Stimulated activated CD8-positive, alpha-beta memory T cell treated with anti-CD3 and anti-CD28 coated beads, Interleukin-4, amount 100 ng/mL, for 48 hours (primary cell): ENCODE data around the gene FAM120A.
A peak's percentile ranks its signal among the peaks of the same experiment; 100 is the strongest.

Experiments
- DNase-seq: peaks from one replicate; pipeline ENCODE4 v3.0.0-alpha.2; 2020

Gene FAM120A

DNA sequence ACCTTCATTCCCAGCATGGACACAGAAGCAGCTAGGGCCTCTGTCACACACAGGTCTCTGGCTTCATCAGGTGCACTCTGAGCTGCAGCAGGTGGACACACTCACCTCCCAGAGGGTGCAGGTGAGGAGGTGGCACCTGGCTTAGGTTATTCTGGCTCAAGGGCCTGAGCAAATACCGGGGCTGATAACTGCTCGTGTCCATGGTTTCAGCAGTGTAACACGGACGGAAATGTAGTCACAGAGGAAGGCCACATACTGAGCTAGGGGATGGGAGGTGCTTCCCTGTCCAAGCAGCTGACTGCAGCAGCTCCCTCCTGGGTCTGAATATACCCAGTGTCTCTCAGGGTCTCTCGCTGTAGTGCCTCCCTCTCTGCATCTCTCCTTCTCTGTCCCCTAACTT is 130.6 kb downstream of the FAM120A start:
- peak; percentile 12 for DNase-seq

DNA sequence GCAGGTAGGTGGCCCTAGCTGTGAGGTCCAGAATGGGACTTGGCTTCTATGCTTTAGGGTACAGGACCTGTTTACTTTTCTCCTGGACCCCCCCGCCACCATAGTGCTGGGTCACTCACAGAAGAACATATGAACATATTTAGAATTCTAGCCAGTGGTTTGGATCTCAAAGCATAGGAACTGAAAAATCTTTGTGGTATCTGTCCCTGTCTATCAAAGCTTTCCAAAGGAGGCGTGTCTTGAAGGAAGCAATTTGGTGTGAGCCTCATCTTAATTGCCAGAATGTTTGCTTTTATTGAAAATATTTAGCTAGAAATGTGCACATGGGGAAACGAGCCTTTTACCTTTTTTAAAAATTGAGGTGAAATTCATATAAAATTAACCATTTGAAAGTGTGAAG is 131.1 kb downstream of the FAM120A start:
- DNase-seq = no peak

DNA sequence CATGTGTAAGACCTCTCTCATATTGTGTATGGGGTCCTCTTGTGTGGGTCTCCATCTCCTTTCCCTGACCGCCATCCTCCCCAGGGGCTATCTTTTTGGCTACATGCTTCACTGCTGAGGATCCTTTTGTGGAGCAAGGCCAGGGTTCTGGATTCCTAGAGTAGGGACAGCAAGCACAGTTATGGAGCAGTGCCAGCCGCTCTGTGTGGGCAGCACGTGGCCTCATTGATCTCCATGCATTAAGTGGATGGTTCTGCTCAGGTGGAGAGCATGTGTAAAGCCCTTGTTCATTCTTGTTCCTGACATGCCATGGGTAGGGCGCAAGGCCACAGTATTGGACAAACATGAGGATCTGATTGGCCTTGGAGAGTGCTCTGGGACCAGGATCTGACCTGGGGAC is 133.8 kb downstream of the FAM120A start:
- no peak for DNase-seq

DNA sequence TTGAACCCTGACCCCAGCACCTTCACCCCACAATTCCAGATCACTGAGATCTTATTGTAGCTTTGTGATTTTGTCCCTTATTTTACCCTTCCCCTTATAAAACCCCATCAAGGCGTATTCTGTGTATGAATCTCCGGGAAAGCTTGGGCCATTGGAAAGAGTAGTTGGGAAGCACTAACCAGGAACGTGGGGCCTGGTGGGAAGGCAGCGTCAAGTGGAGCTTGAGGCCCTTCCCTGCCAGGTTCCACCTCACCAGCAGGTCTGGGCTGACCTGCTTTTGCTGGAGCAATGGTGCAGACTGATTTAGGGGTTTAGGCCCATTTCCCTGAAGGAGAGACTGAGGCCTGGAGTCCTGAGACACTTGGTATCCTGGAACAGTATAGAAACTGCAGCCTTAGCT is 134.2 kb downstream of the FAM120A start:
- no peak for DNase-seq

DNA sequence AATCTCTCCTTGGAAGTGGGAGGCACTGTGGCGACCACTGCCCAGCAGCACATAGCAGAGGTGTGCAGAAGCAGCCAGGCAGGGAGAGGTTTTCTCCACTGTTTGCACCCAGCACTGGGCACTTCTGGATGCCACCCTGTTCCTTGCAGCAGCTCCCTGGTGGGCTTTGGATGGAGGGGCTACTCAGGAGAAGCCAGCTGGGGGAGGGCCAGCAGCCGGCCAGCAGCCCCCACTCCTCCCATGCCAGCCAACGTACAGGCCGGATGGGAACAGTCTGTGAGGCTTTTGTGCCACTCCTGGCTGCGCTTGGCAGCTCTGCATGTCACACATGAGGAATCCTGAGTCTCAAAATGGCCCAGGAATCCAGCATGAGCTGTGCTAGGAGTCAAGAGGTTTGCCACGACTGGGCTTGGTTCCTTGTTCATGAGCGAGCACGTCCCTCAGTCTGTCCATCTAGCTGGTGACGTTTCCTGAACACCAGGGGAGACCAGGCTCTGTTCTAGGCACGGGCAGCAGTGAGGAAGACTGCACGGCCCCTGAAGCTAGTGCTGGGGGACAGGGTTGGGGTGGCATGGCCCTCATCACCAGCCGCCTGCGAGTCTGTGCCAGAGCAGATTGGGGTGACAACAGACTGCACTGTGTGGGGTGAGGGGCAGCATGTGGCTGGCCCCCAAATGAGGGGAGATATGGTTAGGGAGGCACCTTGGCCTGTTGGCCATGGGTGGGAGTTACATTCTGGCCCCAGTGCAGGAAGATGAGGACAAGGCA is 135.0 kb downstream of the FAM120A start:
- peak; percentile 5 for DNase-seq

DNA sequence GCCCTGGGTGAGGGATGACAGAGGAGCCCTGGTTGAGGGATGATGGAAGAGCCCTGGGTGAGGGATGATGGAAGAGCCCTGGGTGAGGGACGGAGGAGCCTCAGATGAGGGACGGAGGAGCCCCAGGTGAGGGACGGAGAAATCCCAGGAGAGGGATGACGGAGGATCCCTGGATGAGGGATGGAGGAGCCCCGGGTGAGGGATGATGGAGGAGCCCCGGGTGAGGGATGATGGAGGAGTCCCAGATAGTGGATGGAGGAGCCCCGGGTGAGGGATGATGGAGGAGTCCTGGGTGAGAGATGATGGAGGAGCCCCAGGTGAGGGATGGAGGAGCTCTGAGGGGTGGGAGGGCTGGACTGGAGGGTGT is 135.8 kb downstream of the FAM120A start:
- DNase-seq = no peak

DNA sequence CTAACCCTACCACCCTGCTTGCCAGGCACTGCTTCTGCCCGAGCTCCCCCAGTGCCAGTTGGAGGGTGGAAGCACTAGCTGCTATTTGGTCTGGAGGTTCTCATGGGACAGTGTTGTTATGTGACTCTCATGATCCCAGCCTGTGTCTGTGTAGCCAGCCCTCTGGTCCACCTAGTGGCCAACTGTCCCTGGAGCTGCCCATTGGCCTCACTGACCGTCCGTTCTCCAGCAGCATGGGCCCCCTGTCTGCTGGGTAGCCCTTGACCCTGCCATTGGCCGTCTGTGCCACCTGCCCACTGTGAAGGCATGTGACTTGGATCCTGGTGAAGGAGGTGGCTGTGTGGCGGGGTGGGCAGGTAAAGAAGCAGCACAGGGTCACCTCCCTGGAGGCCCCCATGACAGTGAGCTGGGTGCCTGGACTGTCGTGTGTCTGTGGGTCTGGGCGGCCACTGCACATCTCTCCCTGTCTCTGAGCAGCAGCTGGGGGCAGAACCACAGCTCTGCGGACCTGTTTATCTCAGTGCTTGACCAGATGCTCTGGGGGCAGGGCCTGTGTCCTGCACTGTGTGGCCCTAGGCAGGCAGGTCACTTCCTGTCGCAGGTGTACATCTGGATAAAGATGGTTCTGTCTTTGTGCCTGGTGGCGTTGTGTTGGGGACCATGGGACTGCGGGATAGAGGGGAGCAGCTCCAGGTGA is 136.3 kb downstream of the FAM120A start:
- peak; percentile 16 for DNase-seq

DNA sequence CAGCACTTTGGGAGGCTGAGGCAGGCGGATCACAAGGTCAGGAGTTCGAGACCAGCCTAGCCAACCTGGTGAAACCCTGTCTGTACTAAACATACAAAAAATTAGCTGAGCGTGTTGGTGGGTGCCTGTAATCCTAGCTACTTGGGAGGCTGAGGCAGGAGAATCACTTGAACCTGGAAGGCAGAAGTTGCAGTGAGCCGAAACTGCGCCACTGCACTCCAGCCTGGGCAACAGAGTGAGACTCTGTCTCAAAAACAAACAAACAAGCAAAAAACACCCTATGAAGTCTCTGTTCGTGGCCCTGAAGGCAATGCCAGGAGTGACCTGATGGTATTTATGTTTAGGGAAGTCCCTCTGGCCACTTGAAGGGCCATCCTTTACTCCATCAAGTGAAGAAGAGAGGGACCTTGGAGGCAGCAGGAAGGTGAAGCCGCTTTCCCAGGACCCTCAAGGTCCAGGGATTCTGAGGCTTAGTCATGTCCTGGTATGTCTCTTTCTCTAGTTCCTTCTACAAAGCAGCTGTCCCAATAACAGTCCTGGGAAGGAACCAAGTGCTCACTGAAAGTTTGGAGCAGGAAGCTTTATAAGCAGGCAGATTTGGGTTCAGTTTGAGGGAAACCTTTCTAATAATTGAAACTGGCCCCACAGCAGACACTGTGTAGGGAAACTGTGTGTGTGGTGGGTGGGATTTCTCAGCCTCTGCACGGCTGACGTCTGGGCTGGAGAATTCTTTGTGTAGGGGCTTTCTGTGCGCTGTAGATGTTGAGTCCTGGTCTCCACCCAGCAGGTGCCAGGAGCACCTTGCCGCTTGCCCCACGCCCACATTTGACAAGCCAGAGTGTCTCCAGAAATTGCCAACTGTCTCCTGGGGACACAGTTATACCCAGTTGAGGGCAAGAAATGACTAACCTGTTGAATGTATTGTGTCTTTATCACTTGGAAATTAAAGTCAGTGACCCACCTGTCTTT is 137.4 kb downstream of the FAM120A start:
- no peak for DNase-seq

DNA sequence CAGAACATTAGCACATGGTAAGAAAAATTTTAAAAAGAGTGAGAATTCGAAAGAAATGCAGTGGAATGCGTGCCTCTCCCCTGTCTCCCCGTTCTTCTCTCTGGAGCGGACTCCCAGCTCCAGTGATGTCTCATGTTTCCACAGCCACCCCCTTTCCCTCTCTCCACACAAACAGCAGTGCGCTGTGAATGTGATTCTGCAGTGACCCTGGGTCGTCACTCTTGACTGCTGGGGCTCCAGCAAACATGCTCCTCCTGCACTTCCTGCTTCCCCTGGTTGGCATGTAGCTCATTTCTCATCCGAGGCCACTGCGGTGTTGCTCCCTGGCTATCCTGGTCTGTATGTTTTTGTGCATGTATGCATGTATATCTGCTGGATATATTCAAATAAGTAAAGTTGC is 138.2 kb downstream of the FAM120A start:
- DNase-seq = peak; percentile 14

DNA sequence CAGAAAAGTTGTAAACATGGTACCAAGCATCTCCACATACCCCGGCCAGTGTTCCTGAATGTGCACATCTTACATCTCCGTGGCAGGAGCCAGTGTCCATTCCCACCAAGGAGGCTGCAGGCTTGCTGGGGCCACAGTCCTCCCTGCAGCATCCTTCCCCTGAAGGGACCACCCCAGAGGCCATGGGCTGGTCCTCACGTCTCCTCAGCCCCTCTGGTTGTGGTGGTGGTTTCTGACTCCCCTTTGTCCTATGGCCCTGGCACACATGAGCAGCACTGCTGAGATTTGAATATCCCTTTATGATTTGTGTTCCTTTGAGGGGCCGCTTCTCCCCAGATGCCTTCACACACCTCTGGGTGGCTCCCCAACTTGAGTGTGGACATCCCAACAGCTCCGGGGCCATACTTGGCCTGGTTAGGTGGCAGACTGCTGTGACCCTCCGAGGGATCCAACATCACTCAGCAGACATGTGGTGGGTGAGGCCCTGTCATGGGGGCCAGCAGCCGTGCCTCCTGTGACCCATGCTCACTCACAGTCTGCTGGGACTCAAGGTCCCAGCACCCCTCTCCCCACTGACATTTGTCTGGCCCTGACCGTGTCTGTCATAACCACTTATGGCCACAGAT is 139.2 kb downstream of the FAM120A start:
- DNase-seq = peak; percentile 19

DNA sequence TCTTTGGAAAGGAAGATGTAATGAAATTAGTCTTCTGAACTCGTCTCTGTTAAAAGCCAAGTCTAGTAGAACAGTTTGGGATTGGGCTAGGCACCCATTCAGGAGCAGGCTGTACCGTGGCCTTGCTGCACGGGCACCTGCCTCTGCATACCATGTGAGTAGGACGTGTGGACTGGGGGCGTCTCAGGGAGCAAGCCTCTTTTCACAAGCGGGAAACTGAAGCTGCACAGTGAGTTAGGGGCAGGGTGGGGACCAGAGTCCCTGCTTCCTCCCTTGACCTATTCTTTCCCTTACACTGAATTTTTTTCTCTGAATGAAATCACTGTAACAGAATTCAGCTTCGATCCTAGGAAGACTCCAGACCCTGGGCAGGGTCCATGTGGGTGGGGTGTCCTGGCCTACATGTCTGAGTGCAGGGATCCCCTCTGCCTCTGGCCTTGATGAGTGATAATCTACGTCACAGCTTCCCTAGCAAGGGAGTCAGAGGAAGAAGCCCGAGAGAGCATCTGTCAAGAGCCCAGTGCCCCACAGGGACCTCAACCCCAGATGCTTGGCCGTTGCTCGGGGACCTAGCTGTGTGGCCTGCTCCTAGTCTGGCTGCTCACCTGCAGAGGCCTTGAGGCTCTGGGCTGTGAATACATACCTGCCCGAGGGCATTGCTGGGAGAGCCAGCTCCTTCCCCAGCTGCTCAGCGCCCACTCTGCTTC is 140.0 kb downstream of the FAM120A start:
- peak; percentile 10 for DNase-seq

DNA sequence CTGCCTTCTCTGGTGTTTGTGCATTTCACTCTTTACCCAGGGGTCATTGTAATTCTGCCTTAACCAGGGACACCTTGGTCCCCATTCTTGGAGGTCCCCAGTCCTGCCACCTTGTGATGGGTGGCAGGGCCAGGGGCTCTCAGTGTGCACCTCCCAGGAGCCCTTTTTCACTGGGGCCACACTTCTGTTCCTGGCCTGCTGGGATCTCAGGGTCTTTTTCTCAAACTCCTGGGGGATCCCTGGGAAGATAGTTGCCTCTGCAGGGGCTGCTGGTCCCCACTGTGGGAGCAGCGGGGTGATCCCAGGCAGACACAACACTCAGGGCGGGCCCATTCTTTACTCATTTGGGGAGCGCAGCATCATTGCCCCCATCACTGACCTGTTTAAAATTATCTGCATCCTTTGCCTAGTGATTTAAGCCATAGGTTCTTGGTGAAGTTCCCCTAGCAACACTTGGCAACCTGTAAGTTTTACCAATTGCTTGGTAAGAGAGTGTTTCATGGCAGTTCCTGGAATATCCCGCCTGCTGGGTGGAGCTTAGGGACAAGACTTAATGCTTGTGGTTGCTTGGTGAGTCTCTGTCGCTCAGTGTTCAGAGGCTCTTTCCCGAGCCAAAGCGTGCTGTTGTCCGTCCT is 140.6 kb downstream of the FAM120A start:
- peak; percentile 7 for DNase-seq

DNA sequence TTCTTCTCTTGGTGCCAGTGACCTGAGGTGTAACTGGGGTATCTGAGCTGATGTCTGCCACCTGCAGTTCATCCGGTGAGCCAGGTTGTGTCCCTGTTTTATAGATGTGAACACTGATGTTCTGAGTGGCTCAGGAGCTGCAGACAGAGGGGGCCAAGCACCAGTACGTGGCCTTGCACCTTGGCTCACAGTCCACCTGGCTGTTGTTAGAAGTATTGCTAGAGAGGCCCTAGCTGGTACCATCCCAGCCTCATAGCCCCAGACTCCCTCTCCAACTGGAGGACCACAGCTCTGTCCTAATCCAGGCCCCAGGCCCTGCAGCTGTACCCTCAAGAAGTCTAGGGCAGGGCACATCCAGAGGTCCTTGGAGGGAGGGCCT is 141.1 kb downstream of the FAM120A start:
- peak; percentile 19 for DNase-seq

DNA sequence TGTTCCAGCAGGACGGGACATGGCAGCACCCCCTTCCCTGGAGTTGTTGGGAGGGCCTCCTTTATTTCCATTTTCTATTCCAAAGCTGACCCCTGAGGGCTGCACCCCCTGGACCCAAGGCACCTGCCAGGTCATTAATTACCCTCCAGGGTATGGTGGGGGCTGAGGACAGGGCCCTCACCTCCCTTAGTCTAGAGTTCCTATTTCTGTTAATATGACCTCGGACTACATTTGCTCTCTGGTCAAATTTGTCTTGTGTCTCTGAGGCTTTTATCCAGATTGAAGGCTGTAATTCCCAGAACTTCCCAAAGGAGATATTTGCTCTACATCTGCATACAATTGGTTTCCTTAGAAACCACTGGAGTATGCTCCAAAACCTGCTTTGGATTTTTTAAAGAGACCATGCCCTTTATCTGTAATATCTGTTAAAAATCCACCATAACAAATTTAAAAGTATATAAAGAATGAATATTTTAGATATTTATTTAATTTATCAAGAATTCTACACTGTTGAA is 141.7 kb downstream of the FAM120A start:
- peak; percentile 14 for DNase-seq

DNA sequence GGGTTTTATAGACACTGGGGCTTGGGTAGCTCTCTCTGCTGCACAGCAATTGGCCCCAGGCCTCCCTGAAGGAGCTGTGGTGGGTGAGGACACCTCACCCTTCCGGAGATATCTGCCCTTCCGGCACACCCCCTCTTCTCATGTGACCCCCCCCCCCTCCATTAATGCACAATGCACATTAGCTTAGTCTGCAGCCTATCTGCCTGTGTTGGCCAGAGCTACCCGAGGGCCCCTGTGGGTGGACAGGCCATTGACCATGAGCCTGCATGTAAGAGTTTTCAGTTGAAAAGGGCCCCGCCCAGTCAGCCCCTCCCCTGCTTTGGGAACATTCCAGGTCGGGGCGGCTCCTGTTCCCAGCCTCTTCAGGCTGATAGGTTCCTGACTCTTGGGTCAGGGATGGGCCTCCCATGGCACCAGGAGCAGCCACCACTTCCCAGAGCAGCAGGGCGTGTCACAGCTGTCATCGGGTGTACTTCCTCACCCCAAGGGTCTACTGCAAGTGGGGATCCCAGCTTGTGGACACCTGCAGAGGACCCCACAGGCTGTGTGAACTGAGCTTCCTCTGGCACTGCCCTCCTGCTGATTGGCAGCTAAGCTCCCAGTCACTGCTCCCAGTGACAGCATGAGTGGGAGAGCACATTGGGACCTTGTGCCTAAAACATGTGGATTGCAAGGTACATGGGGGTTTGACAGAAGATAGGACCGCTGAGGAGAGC is 142.7 kb downstream of the FAM120A start:
- peak; percentile 16 for DNase-seq

DNA sequence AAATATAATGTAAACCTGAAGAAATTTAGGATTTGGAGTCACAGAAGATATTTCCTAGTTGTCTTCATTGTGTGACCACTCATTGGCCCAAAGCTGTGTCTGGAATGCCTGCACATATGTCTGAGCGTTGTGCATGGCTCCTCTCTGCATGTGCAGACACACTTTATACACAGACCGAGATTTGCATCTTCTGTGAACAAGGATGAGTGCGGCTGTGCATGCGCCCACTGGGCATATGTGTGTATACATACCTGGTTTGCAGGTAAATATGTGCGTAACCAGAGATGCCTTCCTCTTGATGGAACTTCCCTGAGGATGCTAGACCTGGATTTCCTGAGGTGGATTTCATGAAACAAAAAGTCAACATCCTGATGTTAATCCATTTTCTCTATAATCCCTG is 144.0 kb downstream of the FAM120A start:
- no peak for DNase-seq

DNA sequence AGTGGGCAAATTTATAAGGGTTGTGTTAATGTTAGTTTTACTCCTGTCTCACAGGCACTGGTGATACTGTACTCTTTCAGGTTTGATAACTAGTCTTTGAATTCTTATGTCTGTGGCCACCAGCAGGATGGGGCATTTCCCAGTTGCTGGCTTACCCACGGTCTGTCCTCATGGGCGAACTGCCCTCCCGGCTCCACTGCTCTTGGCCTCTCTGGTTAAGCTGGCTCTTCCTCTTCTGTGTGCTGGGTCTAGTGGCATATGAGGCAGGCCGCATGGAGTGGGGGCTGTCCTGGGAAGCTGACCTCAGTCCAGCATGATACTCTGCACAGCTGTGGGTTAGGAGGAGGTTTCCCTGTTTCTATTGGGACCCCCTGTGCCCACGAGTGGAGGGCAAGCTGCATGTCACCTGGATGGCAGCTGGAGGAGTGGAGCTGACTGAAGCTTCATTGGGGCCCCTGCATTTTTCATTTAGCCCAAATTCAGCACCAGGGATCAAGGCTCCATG is 144.4 kb downstream of the FAM120A start:
- DNase-seq = peak; percentile 15

DNA sequence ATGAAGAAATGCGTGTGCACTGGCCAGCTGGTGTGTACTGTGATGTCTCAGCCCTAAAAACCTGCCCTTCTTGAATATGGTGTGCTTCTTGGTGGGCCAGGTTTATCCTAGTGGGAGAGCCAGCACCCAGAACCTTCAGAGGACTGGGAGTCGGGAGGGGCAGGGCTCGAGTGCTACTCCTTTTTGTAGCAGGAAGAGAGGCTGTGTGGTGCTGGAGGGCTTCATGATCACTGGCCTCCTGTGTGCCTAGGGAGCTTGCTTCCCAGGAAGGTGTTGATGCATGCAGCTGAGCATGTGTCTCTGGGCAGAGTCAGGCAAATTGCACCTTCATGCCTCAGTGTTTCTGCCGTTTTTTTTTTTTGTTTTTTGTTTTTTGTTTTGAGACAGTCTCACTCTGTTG is 144.9 kb downstream of the FAM120A start:
- peak; percentile 9 for DNase-seq

DNA sequence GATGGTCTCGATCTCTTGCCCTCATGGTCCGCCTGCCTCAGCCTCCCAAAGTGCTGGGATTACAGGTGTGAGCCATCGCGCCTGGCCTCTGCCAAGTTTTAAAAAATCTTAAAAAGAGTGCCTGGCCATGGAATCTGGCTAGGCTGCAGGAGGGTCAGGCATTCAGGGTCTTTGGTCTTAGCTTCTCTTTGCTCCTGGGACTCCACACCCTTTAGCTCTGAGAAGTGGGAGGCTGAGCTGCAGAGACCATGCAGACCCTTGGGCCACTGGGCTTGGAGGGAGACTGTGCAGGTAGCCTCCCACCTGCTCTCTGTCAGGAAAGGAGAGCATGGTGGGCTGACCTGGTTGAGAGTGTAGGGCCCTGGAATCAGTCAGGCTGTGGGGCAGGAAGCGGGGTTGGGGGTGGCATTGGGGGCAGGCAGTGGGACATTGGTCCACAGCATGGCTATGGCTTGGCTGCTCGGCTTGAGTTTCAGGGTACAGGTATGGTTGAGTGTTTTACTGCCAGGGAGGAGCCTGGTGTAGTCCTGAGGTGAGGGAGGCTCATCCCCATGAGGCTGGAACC is 145.7 kb downstream of the FAM120A start:
- DNase-seq = peak; percentile 20
